HCT116 (cell line): ENCODE data around the gene FBXO34. TPM values are rescaled to one million over a fixed set of nuclear protein-coding genes. Genes with fewer than 3 reads are reported as not detected.

Experiments used
- ATAC-seq: fragments of 200-7000 bp; cut with Tn5 transposase; 2 replicates; pipeline ENCODE4 v1.9.1; 2020; ENCODE audit warnings: mild to moderate bottlenecking, moderate library complexity
- BruUV-seq: library from RNA; stranded (reverse); fragments of 400-500 nt; replicated peaks from 2 replicates; lab custom pipeline; 2021; lab: Mats Ljungman, UMichigan
- CTCF ChIA-PET: fragments of 300-600 bp; sonication (Branson Sonifier 250); formaldehyde crosslinking; loops from one replicate; lab custom pipeline; 2021; ENCODE audit warnings: antibody characterized with exemption; lab: Charles Lee
- POLR2A ChIA-PET: fragments of 300-600, 350-600 bp; sonication (Branson Sonifier 250); formaldehyde crosslinking; loops from one replicate; lab custom pipeline; 2021; ENCODE audit warnings: antibody characterized with exemption; lab: Charles Lee
- RAD21 ChIA-PET, 2 experiments: fragments of 300-600 bp; sonication (Branson Sonifier 250); formaldehyde crosslinking; loops; one replicate each; lab custom pipeline; 2023; ENCODE audit warnings: low total read pairs in 2 of 2; ENCODE audit not compliant: uncharacterized antibody in 2 of 2, unreplicated experiment in 2 of 2, low non-redundant PET in 1 of 2; lab: Charles Lee
- DNase-seq: peaks from one replicate; pipeline ENCODE4 v3.0.0-alpha.2; 2010; ENCODE audit warnings: low read depth, low spot score
- H2AFZ ChIP-seq: fragments of 200-600 bp; shearing (Covaris generic), sonication (generic); 2 replicates; pipeline ENCODE4 v1.6.1; 2017; ENCODE audit warnings: low read depth, mixed run types, mixed read lengths, antibody characterized with exemption, low read length; ENCODE audit not compliant: poor library complexity, severe bottlenecking
- H3K27ac ChIP-seq: 2 replicates; pipeline ENCODE4 v1.5.1; 2012; ENCODE audit warnings: low read depth, low read length
- H3K27me3 ChIP-seq: fragments of 200-600 bp; sonication (generic); 2 replicates; pipeline ENCODE4 v1.6.1; 2016; ENCODE audit warnings: mixed run types, low read length, mixed read lengths; ENCODE audit not compliant: insufficient read depth
- H3K36me3 ChIP-seq, 2 experiments: fragments of 200-500 bp in 1 of 2; fragments of 200-600 bp in 1 of 2; sonication (Bioruptor generic) in 1 of 2; sonication (generic) in 1 of 2; 2 replicates each; pipeline versions ENCODE4 v1.5.1 to v1.6.1; 2014 to 2016; ENCODE audit warnings: low read length in 2 of 2, inconsistent platforms in 1 of 2, mixed read lengths in 1 of 2, mixed run types in 1 of 2; ENCODE audit not compliant: insufficient read depth in 2 of 2, control insufficient read depth in 1 of 2
- H3K4me1 ChIP-seq, 2 experiments: fragments of 200-600 bp in 1 of 2; sonication (generic) in 1 of 2; 2 replicates each; pipeline versions ENCODE4 v1.5.1 to v1.6.1; 2012 to 2017; ENCODE audit warnings: low read length in 2 of 2, inconsistent platforms in 1 of 2, mild to moderate bottlenecking in 1 of 2, mixed read lengths in 1 of 2, mixed run types in 1 of 2, moderate library complexity in 1 of 2; ENCODE audit not compliant: insufficient read depth in 2 of 2, control insufficient read depth in 1 of 2
- H3K4me2 ChIP-seq: fragments of 200-600 bp; sonication (generic); 2 replicates; pipeline ENCODE4 v1.6.1; 2017; ENCODE audit warnings: mixed run types, low read length, mixed read lengths
- H3K4me3 ChIP-seq, 2 experiments: fragments of 200-600 bp in 1 of 2; sonication (generic) in 1 of 2; replicated peaks in 1 of 2; 2 replicates each; pipeline ENCODE4 v1.5.1; 2011 to 2016; ENCODE audit warnings: low read length in 2 of 2, control low read depth in 1 of 2, low read depth in 1 of 2, mild to moderate bottlenecking in 1 of 2, mixed read lengths in 1 of 2, mixed run types in 1 of 2
- H3K79me2 ChIP-seq: fragments of 200-600 bp; sonication (generic); 2 replicates; pipeline ENCODE4 v1.6.1; 2017; ENCODE audit warnings: mild to moderate bottlenecking, mixed run types, low read length, moderate library complexity, mixed read lengths; ENCODE audit not compliant: insufficient read depth
- H3K9ac ChIP-seq: fragments of 200-600 bp; sonication (generic); 2 replicates; pipeline ENCODE4 v1.6.1; 2016; ENCODE audit warnings: low read length, mixed read lengths
- H3K9me2 ChIP-seq: fragments of 200-600 bp; sonication (generic), shearing (Covaris generic); 2 replicates; pipeline ENCODE4 v1.6.1; 2017; ENCODE audit warnings: mixed run types, mild to moderate bottlenecking, moderate library complexity; ENCODE audit not compliant: insufficient read depth
- H3K9me3 ChIP-seq, 2 experiments: fragments of 200-500 bp in 1 of 2; fragments of 200-600 bp in 1 of 2; sonication (Bioruptor generic) in 1 of 2; sonication (generic) in 1 of 2; 2 replicates each; pipeline ENCODE4 v1.6.1; 2014 to 2017; ENCODE audit warnings: low read length in 2 of 2, mixed read lengths in 2 of 2, inconsistent platforms in 1 of 2, low read depth in 1 of 2, mild to moderate bottlenecking in 1 of 2, mixed run types in 1 of 2, moderate library complexity in 1 of 2; ENCODE audit not compliant: control insufficient read depth in 1 of 2, insufficient read depth in 1 of 2
- H4K20me1 ChIP-seq: fragments of 200-600 bp; sonication (generic), shearing (Covaris generic); 2 replicates; pipeline ENCODE4 v1.6.1; 2017; ENCODE audit warnings: mixed run types, mild to moderate bottlenecking, moderate library complexity; ENCODE audit not compliant: insufficient read depth
- ATF3 ChIP-seq: IDR thresholded peaks from 2 replicates; pipeline ENCODE4 v1.6.1; 2012
- CTCF ChIP-seq, 3 experiments: fragments of 200-600 bp in 1 of 3; sonication (generic) in 1 of 3; IDR thresholded peaks in 2 of 3; conservative IDR thresholded peaks in 1 of 3; 2 replicates each; pipeline ENCODE4 v1.5.1; 2012 to 2017; ENCODE audit warnings: low read depth in 2 of 3, low read length in 2 of 3, antibody characterized with exemption in 1 of 3, borderline replicate concordance in 1 of 3, control low read depth in 1 of 3, mild to moderate bottlenecking in 1 of 3, mixed read lengths in 1 of 3, mixed run types in 1 of 3, moderate library complexity in 1 of 3; ENCODE audit not compliant: insufficient read depth in 1 of 3
- EGR1 ChIP-seq: IDR thresholded peaks from 2 replicates; pipeline ENCODE4 v1.6.1; 2012; ENCODE audit warnings: low read depth
- EZH2 ChIP-seq: fragments of 200-600 bp; sonication (generic); IDR thresholded peaks from 2 replicates; pipeline ENCODE4 v1.6.1; 2017; ENCODE audit warnings: antibody characterized with exemption, mixed run types
- JUND ChIP-seq: IDR thresholded peaks from 2 replicates; pipeline ENCODE4 v1.6.1; 2012
- POLR2A ChIP-seq: IDR thresholded peaks from 2 replicates; pipeline ENCODE4 v1.7.0; 2011; ENCODE audit warnings: borderline replicate concordance; ENCODE audit not compliant: insufficient read depth, insufficient read length; ENCODE audit errors: extremely low read depth
- POLR2AphosphoS5 ChIP-seq: IDR thresholded peaks from 2 replicates; pipeline ENCODE4 v1.6.1; 2011; ENCODE audit warnings: mild to moderate bottlenecking, low read depth, low read length, moderate library complexity
- RAD21 ChIP-seq: IDR thresholded peaks from 2 replicates; pipeline ENCODE4 v1.6.1; 2012; ENCODE audit warnings: low read depth, mild to moderate bottlenecking
- REST ChIP-seq: IDR thresholded peaks from 2 replicates; pipeline ENCODE4 v1.6.1; 2012; ENCODE audit warnings: low read depth
- SP1 ChIP-seq: IDR thresholded peaks from 2 replicates; pipeline ENCODE4 v1.6.1; 2012; ENCODE audit warnings: low read depth
- SRF ChIP-seq: IDR thresholded peaks from 2 replicates; pipeline ENCODE4 v1.6.1; 2012; ENCODE audit warnings: low read depth
- TCF7L2 ChIP-seq: IDR thresholded peaks from 2 replicates; pipeline ENCODE4 v1.7.0; 2011; ENCODE audit warnings: borderline replicate concordance, inconsistent platforms; ENCODE audit not compliant: insufficient read depth, insufficient read length; ENCODE audit errors: extremely low read depth
- ZBTB33 ChIP-seq: IDR thresholded peaks from 2 replicates; pipeline ENCODE4 v1.6.1; 2011; ENCODE audit warnings: mild to moderate bottlenecking, low read length, moderate library complexity; ENCODE audit not compliant: insufficient replicate concordance; ENCODE audit errors: extremely low read depth
- ZFX ChIP-seq: fragments of 450-650 bp; IDR thresholded peaks from 2 replicates; pipeline ENCODE4 v1.6.1; 2017
- ZNF274 ChIP-seq: fragments of 200-500 bp; sonication (Bioruptor generic); IDR thresholded peaks from 2 replicates; pipeline ENCODE4 v1.6.1; 2014; ENCODE audit warnings: mild to moderate bottlenecking, low read depth, low read length, inconsistent platforms
- intact Hi-C: fragments of 100-400 bp; cut with micrococcal nuclease; formaldehyde crosslinking; loops from 2 replicates; pipeline ENCODE4 v1.10.0; 2022
- total RNA-seq: library from RNA; stranded (reverse); gene quantifications from one replicate; pipeline ENCODE4 v1.2.1, GENCODE V29; 2021; ENCODE audit not compliant: unreplicated experiment

FBXO34 gene
- total RNA-seq, 1 experiment from 2014 or later, result 26.9 TPM

GRCh38 chr14:55381561-55381960 is 110.3 kb downstream of the FBXO34 start (continued):
- TF ChIP-seq CTCF (IDR thresholded peaks at IDR 0.05 in 2 of 3, conservative IDR thresholded peaks at IDR 0.05 in 1 of 3; ENCODE audit: borderline replicate concordance in 1 of 3, insufficient read depth in 1 of 3, low read depth in 2 of 3, low read length in 2 of 3), result no peak

- Histone ChIP-seq H3K27ac (no peak overlapping the region; the same call in 1 of the 2 replicates), H3K9ac (no peak overlapping the region), H3K79me2 (no peaks in the 10 kb centered on the region), H4K20me1 (no peaks in the 10 kb centered on the region), H3K9me3 (no peaks in the 10 kb centered on the region), H3K27me3 (no peaks in the 10 kb centered on the region), H3K9me2 (no peaks in the 10 kb centered on the region), H2AFZ (no peak overlapping the region), H3K4me3 (no peak overlapping the region), H3K4me2 (no peak overlapping the region), H3K36me3 (peaks cover 0 to 7% of the 10 kb centered on the region in 2 experiments; a peak in 1 of 4 replicates), H3K4me1 (peaks cover 12 to 31% of the 10 kb centered on the region in 2 experiments)
- ATAC-seq (no peak), DNase-seq (no peak)
- ChIA-PET POLR2A (no interaction called here), RAD21 (no interaction called here), CTCF (no interaction called here)
- intact Hi-C loops, result no loop called here
- no TSS peak for BruUV-seq
- TF ChIP-seq REST (no peak), ZBTB33 (no peak), CTCF (IDR thresholded peaks at IDR 0.05 in 2 of 3, conservative IDR thresholded peaks at IDR 0.05 in 1 of 3; ENCODE audit: borderline replicate concordance in 1 of 3, insufficient read depth in 1 of 3, low read depth in 2 of 3, low read length in 2 of 3) (no peak), SRF (no peak), TCF7L2 (no peak), JUND (no peak), ZNF274 (no peak), RAD21 (no peak), EZH2 (no peak), POLR2AphosphoS5 (no peak), ATF3 (no peak), POLR2A (no peak), ZFX (no peak), SP1 (no peak), EGR1 (no peak)
Observed at GRCh38 chr14:55382483-55382882, 111.3 kb downstream of the FBXO34 start.
